Type B pancreatic cell (in vitro differentiated cells): ENCODE data around the gene ECEL1. TPM values are rescaled to one million over a fixed set of nuclear protein-coding genes. Genes with fewer than 3 reads are reported as not detected.

Source experiments
- DNase-seq: peaks from one replicate; pipeline ENCODE4 v3.0.0; 2021; ENCODE audit warnings: mixed read lengths; ENCODE audit not compliant: unreplicated experiment; ENCODE audit errors: extremely low spot score
- H3K27ac Mint-ChIP-seq: 2 replicates; pipeline ENCODE4 v1.8.0; 2021; ENCODE audit warnings: mild to moderate bottlenecking, mixed read lengths
- H3K27me3 Mint-ChIP-seq: 2 replicates; pipeline ENCODE4 v1.8.0; 2021; ENCODE audit warnings: mixed read lengths
- H3K36me3 Mint-ChIP-seq: 2 replicates; pipeline ENCODE4 v1.8.0; 2021; ENCODE audit warnings: mixed read lengths
- H3K4me1 Mint-ChIP-seq: one replicate; pipeline ENCODE4 v1.8.0; 2021; ENCODE audit warnings: mixed read lengths; ENCODE audit not compliant: unreplicated experiment
- H3K4me3 Mint-ChIP-seq: 2 replicates; pipeline ENCODE4 v1.8.0; 2021; ENCODE audit warnings: mild to moderate bottlenecking, mixed read lengths
- H3K9me3 Mint-ChIP-seq: 2 replicates; pipeline ENCODE4 v1.8.0; 2021; ENCODE audit warnings: mixed read lengths
- total RNA-seq: library from RNA; stranded (reverse); gene quantifications from 2 replicates; pipeline ENCODE4 v1.2.1, GENCODE V29; 2021; ENCODE audit warnings: low replicate concordance
- TF ChIP-seq, protein P1 (sequence below): fragments of 200-600 bp; sonication (generic); conservative IDR thresholded peaks from 2 replicates; pipeline ENCODE4 v1.5.0; 2021; ENCODE audit warnings: antibody characterized with exemption, mild to moderate bottlenecking

ECEL1 gene
- total RNA-seq, 1 donor from 2014 or later: 7.8 TPM

DNA sequence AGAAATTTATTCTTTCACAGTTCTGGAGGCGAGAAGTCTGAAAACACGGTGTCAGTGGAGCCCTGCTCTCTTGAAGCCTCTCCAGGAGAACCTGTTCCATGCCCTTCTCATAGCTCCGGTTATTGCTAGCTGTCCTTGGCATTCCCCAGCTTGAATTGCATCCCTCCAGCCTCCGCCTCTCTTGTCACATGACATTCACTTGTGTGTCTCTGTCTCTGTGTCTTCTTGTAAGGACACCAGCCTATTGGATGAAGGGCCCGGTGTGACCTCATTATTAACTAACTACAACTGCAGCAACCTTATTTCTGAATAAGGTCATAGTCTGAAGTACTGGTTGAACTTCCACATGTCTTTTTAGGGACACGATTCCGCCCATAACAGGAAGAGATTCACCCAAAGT lies 28.0 kb upstream of the ECEL1 start:
- TF ChIP-seq, protein P1, sequence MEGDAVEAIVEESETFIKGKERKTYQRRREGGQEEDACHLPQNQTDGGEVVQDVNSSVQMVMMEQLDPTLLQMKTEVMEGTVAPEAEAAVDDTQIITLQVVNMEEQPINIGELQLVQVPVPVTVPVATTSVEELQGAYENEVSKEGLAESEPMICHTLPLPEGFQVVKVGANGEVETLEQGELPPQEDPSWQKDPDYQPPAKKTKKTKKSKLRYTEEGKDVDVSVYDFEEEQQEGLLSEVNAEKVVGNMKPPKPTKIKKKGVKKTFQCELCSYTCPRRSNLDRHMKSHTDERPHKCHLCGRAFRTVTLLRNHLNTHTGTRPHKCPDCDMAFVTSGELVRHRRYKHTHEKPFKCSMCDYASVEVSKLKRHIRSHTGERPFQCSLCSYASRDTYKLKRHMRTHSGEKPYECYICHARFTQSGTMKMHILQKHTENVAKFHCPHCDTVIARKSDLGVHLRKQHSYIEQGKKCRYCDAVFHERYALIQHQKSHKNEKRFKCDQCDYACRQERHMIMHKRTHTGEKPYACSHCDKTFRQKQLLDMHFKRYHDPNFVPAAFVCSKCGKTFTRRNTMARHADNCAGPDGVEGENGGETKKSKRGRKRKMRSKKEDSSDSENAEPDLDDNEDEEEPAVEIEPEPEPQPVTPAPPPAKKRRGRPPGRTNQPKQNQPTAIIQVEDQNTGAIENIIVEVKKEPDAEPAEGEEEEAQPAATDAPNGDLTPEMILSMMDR: no peak
- Mint-ChIP-seq H3K27ac (no peak overlapping the region), H3K36me3 (no peaks in the 10 kb centered on the region), H3K4me1 (peaks cover 18% of the 10 kb centered on the region), H3K9me3 (no peaks in the 10 kb centered on the region), H3K4me3 (no peak overlapping the region), H3K27me3 (peaks cover 35% of the 10 kb centered on the region)
- no peak for DNase-seq

DNA sequence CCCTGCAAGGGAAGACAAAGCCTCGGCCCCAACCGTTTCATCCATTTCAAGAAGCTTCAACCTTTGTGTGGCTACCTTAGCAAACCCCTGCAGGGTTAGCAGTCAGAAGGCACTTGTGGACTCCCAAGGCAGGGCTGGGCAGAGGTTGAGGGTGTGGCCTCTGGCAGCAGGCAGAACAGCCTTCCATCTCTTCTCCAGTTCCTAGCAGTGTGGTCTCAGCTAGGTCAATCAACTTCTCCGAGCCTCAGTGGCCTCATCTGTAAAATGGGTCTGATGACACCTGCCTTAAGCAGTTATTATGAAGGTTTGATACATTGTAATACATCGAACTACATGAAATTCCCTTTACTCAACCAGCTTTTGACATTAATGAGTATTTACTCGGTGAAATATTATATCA lies 25.7 kb upstream of the ECEL1 start:
- Mint-ChIP-seq H3K4me3 (no peak overlapping the region), H3K27ac (no peak overlapping the region), H3K27me3 (peaks cover 34% of the 10 kb centered on the region), H3K36me3 (no peaks in the 10 kb centered on the region), H3K4me1 (peaks cover 12% of the 10 kb centered on the region), H3K9me3 (no peaks in the 10 kb centered on the region)
- no peak for DNase-seq
- TF ChIP-seq, protein P1: no peak

DNA sequence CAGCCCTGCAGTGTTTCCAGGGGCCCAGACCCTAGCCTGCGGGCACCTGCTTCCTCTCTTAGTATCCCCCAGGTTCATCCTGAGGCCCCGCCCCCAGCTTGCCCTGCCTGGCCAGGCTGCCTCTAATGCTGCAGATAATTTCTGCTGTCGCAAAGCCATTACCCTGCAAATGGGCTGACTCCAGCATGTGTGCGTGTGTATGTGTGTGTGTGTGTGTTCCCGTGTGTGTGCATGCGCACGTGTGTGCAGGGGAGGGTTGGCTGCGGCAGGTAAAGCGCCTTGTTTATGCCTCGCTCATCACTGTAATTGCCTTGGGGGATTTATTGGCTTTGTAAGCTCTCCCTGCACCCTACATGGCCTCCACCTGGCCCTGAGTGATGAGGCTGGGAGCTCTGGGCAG lies 25.0 kb upstream of the ECEL1 start:
- no peak for DNase-seq
- Mint-ChIP-seq H3K36me3 (no peaks in the 10 kb centered on the region), H3K27me3 (peaks cover 36% of the 10 kb centered on the region), H3K4me3 (no peak overlapping the region), H3K27ac (no peak overlapping the region), H3K9me3 (no peaks in the 10 kb centered on the region), H3K4me1 (peaks cover 12% of the 10 kb centered on the region)
- TF ChIP-seq, protein P1: no peak

DNA sequence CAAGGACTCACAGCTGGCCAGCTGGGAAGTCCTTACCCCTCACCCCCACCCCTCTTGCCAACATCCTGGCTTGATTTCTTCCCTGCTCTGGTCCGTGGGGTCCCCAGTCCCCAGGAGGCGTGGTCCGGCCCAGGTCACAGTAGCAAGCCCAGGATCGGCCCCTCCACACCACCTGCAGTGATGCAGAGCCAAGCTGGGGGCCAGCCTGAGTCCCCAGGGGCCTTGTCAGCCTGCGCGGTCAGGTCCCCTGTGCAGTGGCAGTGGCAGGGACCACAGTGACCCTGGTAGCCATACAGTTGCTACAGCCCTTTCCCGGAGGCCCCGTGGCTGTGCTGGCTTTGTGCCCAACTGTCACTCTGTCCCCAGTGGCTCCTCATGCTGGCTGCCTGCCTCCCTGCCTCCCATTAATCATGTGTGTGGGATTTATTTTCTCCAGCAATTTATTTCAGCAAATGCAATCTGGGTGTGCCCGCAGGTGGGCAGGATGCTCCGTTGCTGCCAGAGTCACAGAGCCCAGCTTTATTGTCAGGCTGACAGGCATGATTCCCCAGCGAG lies 23.8 kb upstream of the ECEL1 start:
- Mint-ChIP-seq H3K4me1 (peaks cover 6% of the 10 kb centered on the region), H3K27me3 (peaks cover 35% of the 10 kb centered on the region), H3K36me3 (no peaks in the 10 kb centered on the region), H3K27ac (no peak overlapping the region), H3K9me3 (no peaks in the 10 kb centered on the region), H3K4me3 (no peak overlapping the region)
- no peak for DNase-seq
- TF ChIP-seq, protein P1: no peak

DNA sequence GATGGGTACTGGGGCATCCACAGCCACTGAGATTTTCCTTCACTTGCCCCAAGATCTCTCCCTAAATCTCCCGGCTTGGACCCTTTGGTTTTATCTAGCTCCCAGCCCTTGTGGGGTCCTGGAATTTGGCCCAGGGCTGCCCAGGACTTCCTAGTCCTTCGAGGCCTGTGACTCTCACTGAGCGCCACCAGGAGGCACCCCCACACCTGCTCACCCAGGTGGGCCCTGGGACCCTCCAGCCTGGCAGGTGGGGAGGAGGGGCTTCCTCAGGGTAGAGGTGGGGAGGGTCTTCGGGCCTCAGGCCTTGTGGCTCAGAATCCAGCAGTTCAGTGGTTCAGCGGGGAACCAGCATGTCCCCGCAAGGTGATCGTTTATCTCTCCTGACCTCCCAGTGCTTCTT lies 20.6 kb upstream of the ECEL1 start:
- Mint-ChIP-seq H3K27ac (no peak overlapping the region), H3K36me3 (no peaks in the 10 kb centered on the region), H3K9me3 (no peaks in the 10 kb centered on the region), H3K27me3 (peaks cover 58% of the 10 kb centered on the region), H3K4me3 (no peak overlapping the region), H3K4me1 (peaks cover 10% of the 10 kb centered on the region)
- TF ChIP-seq, protein P1: no peak
- no peak for DNase-seq

DNA sequence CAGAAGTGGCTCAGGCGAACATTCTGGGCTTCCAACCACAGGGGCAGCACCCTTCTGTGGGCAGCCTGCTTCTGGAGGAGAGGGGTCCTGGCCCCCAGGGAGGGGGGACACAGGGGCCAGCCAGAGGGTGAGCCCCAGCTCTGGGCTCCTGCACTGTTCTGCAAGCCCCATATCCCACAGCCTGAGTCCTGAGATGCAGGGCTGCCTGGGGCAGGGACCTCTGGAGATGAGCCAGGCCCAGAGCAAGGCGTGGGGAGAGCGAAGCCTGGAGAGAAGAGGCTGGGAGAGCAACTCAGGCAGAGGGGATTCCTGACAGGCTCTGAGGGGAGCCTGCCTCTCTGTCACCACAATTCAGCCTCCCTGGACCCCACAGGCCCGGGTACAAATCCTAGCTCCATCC lies 19.1 kb upstream of the ECEL1 start:
- TF ChIP-seq, protein P1: no peak
- H3K4me1 Mint-ChIP-seq: peaks cover 9% of the 10 kb centered on the region
- no peaks in the 10 kb centered on the region for H3K36me3 Mint-ChIP-seq
- H3K27me3 Mint-ChIP-seq: peaks cover 65% of the 10 kb centered on the region
- H3K4me3 Mint-ChIP-seq: no peak overlapping the region
- H3K27ac Mint-ChIP-seq: no peak overlapping the region
- no peak for DNase-seq
- no peaks in the 10 kb centered on the region for H3K9me3 Mint-ChIP-seq
